Gastrocnemius medialis (tissue), 4 donors: ENCODE results near the gene JPH2. TPM values are rescaled to one million over a fixed set of nuclear protein-coding genes. Genes with fewer than 3 reads are reported as not detected.

Experiments used
- ATAC-seq, 2 donors: fragments of 150-250 bp; one replicate each; pipeline ENCODE4 v1.9.1; 2016
- DNase-seq, 2 donors: peaks; one replicate each; pipeline ENCODE4 v3.0.0-alpha.2; 2019
- H3K27ac ChIP-seq, 4 donors: fragments of 200-600 bp; sonication (generic); 1 replicate in 1 of 4; 2 replicates in 3 of 4; pipeline ENCODE4 v1.5.1; 2016 to 2018; ENCODE audit warnings: mild to moderate bottlenecking in 2 of 4, moderate library complexity in 1 of 4
- H3K27me3 ChIP-seq, 3 donors: fragments of 200-600 bp; sonication (generic) in 2 of 3; 1 replicate in 1 of 3; 2 replicates in 2 of 3; pipeline versions ENCODE4 v1.5.1 to v1.6.0; 2016 to 2019; ENCODE audit warnings: mild to moderate bottlenecking in 1 of 3, moderate library complexity in 1 of 3
- H3K36me3 ChIP-seq, 2 donors: fragments of 200-600 bp; sonication (generic) in 1 of 2; one replicate each; pipeline ENCODE4 v1.5.1; 2017 to 2018
- H3K4me1 ChIP-seq, 2 donors: fragments of 200-600 bp; sonication (generic) in 1 of 2; one replicate each; pipeline ENCODE4 v1.5.1; 2016 to 2017; ENCODE audit warnings: mild to moderate bottlenecking in 2 of 2
- H3K4me3 ChIP-seq, 4 donors: fragments of 200-600 bp; sonication (generic) in 3 of 4; 1 replicate in 1 of 4; 2 replicates in 3 of 4; pipeline ENCODE4 v1.5.1; 2016 to 2019; ENCODE audit warnings: mild to moderate bottlenecking in 2 of 4
- H3K9me3 ChIP-seq, 3 donors: fragments of 200-600 bp; sonication (generic) in 2 of 3; 1 replicate in 1 of 3; 2 replicates in 2 of 3; pipeline ENCODE4 v1.5.1; 2016 to 2019
- POLR2A ChIP-seq, 2 donors: fragments of 450-650 bp; IDR thresholded peaks; one replicate each; pipeline ENCODE4 v1.6.1; 2017; ENCODE audit warnings: antibody characterized with exemption in 2 of 2, mild to moderate bottlenecking in 2 of 2, moderate library complexity in 2 of 2
- in situ Hi-C, 4 donors: fragments of 200-750 bp; cut with MboI; loops; one replicate each; pipeline versions ENCODE4 v1.15.0 to v1.8.0; 2017; ENCODE audit warnings: low sequenced_read_pairs in 4 of 4
- intact Hi-C: fragments of 100-400 bp; cut with DNase I; formaldehyde crosslinking; loops from one replicate; pipeline ENCODE4 v1.15.1; 2023; ENCODE audit warnings: low total_unique reads
- total RNA-seq, 4 donors: library from RNA; depleted of rRNA; stranded (reverse); fragments of >200 nt; gene quantifications; one replicate each; pipeline versions ENCODE4 v1.1.0 to v1.2.3, GENCODE V29; 2016
- TF ChIP-seq, protein P1 (sequence below), 5 experiments: fragments of 450-650 bp in 3 of 5; fragments of 200-600 bp in 2 of 5; sonication (generic) in 2 of 5; IDR thresholded peaks in 4 of 5; conservative IDR thresholded peaks in 1 of 5; 1 replicate in 4 of 5; 2 replicates in 1 of 5; pipeline ENCODE4 v1.5.1; 2016 to 2019; ENCODE audit warnings: antibody characterized with exemption in 5 of 5, mild to moderate bottlenecking in 3 of 5, moderate library complexity in 3 of 5

Gene JPH2
- total RNA-seq, 4 donors from 2014 or later, result 18.3 to 86.6 (median 38.0) TPM

DNA sequence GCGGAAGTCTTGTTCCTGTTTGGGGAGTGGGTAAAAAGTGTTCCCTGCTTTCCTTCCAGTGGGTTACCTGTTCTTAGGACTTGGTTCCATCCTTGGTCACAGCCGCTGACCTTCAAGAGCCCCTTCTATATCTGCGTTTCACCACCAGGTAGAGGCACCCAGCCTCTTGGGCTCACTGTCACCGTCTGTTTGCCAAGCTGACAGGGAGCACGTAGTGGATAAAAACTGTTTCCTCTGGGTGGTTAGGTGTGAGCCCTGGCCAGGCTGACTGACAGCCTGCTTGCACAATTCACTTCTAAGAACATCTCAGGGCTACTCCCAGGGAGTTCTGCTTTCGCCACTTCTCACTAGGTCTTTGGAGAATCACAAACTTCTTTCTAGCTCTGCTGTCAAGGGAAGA is 1.8 kb upstream of the JPH2 start:
- in situ Hi-C loops, result loop anchor here in 2 of 4 donors (5.0 to 25.0 kb wide), 2 partner anchors 71 to 1149 kb away; partner anchors contain the start of gene SDC4 (in 1 of the 2)
- TF ChIP-seq, protein P1, sequence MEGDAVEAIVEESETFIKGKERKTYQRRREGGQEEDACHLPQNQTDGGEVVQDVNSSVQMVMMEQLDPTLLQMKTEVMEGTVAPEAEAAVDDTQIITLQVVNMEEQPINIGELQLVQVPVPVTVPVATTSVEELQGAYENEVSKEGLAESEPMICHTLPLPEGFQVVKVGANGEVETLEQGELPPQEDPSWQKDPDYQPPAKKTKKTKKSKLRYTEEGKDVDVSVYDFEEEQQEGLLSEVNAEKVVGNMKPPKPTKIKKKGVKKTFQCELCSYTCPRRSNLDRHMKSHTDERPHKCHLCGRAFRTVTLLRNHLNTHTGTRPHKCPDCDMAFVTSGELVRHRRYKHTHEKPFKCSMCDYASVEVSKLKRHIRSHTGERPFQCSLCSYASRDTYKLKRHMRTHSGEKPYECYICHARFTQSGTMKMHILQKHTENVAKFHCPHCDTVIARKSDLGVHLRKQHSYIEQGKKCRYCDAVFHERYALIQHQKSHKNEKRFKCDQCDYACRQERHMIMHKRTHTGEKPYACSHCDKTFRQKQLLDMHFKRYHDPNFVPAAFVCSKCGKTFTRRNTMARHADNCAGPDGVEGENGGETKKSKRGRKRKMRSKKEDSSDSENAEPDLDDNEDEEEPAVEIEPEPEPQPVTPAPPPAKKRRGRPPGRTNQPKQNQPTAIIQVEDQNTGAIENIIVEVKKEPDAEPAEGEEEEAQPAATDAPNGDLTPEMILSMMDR (IDR thresholded peaks at IDR 0.05 in 4 of 5, conservative IDR thresholded peaks at IDR 0.05 in 1 of 5), result no peak
- TF ChIP-seq POLR2A (IDR thresholded peaks at IDR 0.05), result peak; percentile 58 to 66
- ATAC-seq, result peak; percentile 69 to 78

DNA sequence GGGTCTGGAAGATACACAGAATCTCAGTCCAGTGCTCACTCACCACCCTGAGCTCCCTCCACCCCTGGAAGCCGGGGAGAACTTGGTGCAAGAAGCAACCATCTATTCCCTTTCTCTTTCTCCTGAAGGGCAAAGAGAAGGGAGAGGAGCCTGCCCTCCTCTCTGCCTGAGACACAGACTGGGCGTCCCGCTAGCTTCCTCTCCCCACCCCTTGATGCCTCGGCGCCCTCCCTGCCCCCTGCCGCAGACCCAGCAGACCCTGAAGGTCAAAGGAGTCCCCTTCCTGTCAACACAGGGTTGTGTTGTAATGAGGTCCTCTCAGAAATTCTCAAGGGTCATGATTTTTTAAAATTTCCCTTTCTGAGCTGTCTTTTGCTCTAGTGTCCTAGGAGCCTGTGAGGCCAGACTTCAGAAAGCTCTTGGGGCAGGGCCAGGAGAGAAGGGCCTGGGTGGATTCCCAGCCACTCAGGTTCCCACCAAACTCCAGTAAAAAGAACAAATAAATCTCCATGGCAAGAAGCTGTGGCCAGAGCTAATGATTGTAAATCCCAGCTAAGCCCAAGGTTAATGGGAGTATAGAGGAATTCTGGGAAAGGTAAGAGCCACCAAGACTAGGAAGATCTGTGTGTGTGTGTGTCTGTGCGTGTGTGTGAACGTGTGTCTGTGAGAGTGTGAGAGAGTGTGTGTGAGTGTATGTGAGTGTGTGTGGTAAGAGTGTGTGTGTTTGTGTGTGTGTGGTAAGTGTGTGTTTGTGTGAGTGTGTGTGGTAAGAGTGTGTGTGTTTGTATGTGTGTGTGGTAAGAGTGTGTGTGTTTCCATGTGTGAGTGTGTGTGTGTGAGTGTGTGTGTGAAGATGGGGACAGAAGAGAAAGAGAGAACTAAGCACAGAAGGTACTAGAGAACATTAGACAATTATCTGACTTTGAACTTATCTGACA is 1.1 kb upstream of the JPH2 start:
- H3K27ac ChIP-seq, result peak overlapping the region; percentile 92 to 98 (median 96)
- peak in 1 of 2 donors; percentile 54 for DNase-seq
- peak; percentile 29 to 30 for ATAC-seq
- in situ Hi-C loops, result loop anchor here in 2 of 4 donors (5.0 to 25.0 kb wide), 2 partner anchors 71 to 1149 kb away; partner anchors contain the start of gene SDC4 (in 1 of the 2)
- peaks cover 48 to 56% of the 10 kb centered on the region in 2 donors for H3K4me1 ChIP-seq
- H3K27me3 ChIP-seq, result no peaks in the 10 kb centered on the region
- H3K4me3 ChIP-seq, result peak overlapping the region; percentile 70 to 77 (median 73)
- H3K36me3 ChIP-seq, result no peaks in the 10 kb centered on the region
- H3K9me3 ChIP-seq, result no peaks in the 10 kb centered on the region
- intact Hi-C loops, result loop anchor here (2.0 kb wide), 1 partner anchor 23 kb away; the partner anchor contains the start of gene OSER1
- no peak for TF ChIP-seq POLR2A (IDR thresholded peaks at IDR 0.05)
- TF ChIP-seq, protein P1 (IDR thresholded peaks at IDR 0.05 in 4 of 5, conservative IDR thresholded peaks at IDR 0.05 in 1 of 5), result no peak

More for the DNA sequence above, 1.8 kb upstream of the JPH2 start:
- no peak overlapping the region for H3K4me3 ChIP-seq
- H3K27ac ChIP-seq, result peak overlapping the region; percentile 92 to 98 (median 96)
- H3K27me3 ChIP-seq, result no peaks in the 10 kb centered on the region
- H3K9me3 ChIP-seq, result no peaks in the 10 kb centered on the region
- DNase-seq, result peak; percentile 67 to 89
- intact Hi-C loops, result no loop called here
- peaks cover 41 to 49% of the 10 kb centered on the region in 2 donors for H3K4me1 ChIP-seq
- no peaks in the 10 kb centered on the region for H3K36me3 ChIP-seq

DNA sequence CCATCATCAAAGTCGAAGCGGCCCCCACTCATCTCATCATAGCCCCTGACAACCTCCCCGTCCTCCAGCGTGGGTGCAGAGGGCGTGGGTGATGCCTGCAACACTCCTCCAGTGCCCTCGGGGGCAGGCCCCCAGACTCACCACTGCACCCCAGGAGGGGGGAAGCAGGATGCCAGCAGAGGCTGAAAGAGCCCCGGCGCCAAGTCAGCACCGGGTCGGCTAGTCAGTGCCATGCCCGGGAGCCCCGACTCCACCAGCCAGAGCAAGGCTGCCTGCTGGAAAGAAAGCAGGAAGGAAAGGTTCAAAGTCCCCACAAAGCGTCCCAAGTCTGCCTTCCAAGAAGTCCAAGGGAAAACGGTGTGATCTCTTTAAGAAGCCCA is 324 bp downstream of the JPH2 start:
- in situ Hi-C loops (loop anchor here in 2 of 4 donors (5.0 to 25.0 kb wide), 2 partner anchors 69 to 1151 kb away; partner anchors contain the start of gene SDC4 (in 1 of the 2)), intact Hi-C loops (loop anchor here (2.0 kb wide), 1 partner anchor 24 kb away; the partner anchor contains the start of gene OSER1)
- TF ChIP-seq, protein P1 (IDR thresholded peaks at IDR 0.05 in 4 of 5, conservative IDR thresholded peaks at IDR 0.05 in 1 of 5), result no peak
- TF ChIP-seq POLR2A (IDR thresholded peaks at IDR 0.05), result no peak
- Histone ChIP-seq H3K4me3 (peak overlapping the region; percentile 70 to 77 (median 73)), H3K27ac (peak overlapping the region; percentile 92 to 98 (median 96)), H3K36me3 (no peaks in the 10 kb centered on the region), H3K4me1 (peaks cover 61 to 70% of the 10 kb centered on the region in 2 donors), H3K9me3 (no peaks in the 10 kb centered on the region), H3K27me3 (no peaks in the 10 kb centered on the region)
- no peak for ATAC-seq
- DNase-seq, result peak in 1 of 2 donors; percentile 36

DNA sequence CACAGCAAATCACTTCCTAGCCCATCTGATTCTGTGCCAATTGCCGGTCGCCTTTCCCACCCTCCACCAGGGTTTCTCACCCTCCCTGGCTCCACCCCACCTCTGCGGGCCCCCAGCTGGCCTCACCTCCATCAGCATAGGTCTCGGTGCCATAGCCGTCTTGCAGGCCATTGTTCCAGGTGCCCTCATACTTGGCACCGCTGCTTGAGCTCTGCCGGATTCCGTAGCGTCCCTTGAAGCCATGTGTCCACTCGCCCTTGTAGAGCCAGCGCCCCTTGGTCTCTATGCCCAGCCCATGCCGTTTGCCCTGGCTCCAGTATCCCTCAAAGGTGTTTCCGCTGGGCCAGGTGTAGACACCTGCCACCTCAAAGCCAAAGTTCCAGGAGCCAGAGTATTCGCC is 787 bp downstream of the JPH2 start:
- Histone ChIP-seq H3K27me3 (no peaks in the 10 kb centered on the region), H3K4me1 (peaks cover 62 to 73% of the 10 kb centered on the region in 2 donors), H3K27ac (peak overlapping the region; percentile 92 to 98 (median 96)), H3K9me3 (no peaks in the 10 kb centered on the region), H3K36me3 (no peaks in the 10 kb centered on the region), H3K4me3 (peak overlapping the region; percentile 70 to 77 (median 73))
- in situ Hi-C loops, result loop anchor here in 2 of 4 donors (5.0 to 25.0 kb wide), 2 partner anchors 69 to 1151 kb away; partner anchors contain the start of gene SDC4 (in 1 of the 2)
- ATAC-seq, result no peak
- peak in 1 of 2 donors; percentile 57 for DNase-seq
- intact Hi-C loops, result loop anchor here (2.0 kb wide), 1 partner anchor 25 kb away; the partner anchor contains the start of gene OSER1
- no peak for TF ChIP-seq POLR2A (IDR thresholded peaks at IDR 0.05)
- TF ChIP-seq, protein P1 (IDR thresholded peaks at IDR 0.05 in 4 of 5, conservative IDR thresholded peaks at IDR 0.05 in 1 of 5), result no peak
